Activated CD8-positive, alpha-beta T cell treated with anti-CD3 and anti-CD28 coated beads, Interleukin-2, amount 10 ng/mL, durations not matched to agents 7 days and 5 days (primary cell): ENCODE measurements around the gene PTCHD4. TPM values are rescaled to one million over a fixed set of nuclear protein-coding genes. Genes with fewer than 3 reads are reported as not detected.

Experiments
- ATAC-seq: fragments of 150-1000 bp; cut with Tn5 transposase; one replicate; pipeline ENCODE4 v1.10.0; 2021; ENCODE audit warnings: moderate library complexity
- CTCF ChIA-PET: fragments of 350-600 bp; sonication (Branson Sonifier 250); formaldehyde crosslinking; loops from one replicate; lab custom pipeline; 2021; ENCODE audit warnings: antibody characterized with exemption; lab: Charles Lee
- POLR2A ChIA-PET: fragments of 350-600 bp; sonication (Branson Sonifier 250); formaldehyde crosslinking; loops from one replicate; lab custom pipeline; 2021; ENCODE audit warnings: antibody characterized with exemption; lab: Charles Lee
- DNase-seq: peaks from one replicate; pipeline ENCODE4 v3.0.0-alpha.2; 2020
- H3K27ac Mint-ChIP-seq: one replicate; pipeline ENCODE4 v1.8.0; 2021; ENCODE audit warnings: mild to moderate bottlenecking, mixed read lengths
- H3K27me3 Mint-ChIP-seq: one replicate; pipeline ENCODE4 v1.8.0; 2021; ENCODE audit warnings: low read depth, mixed read lengths
- H3K36me3 Mint-ChIP-seq: one replicate; pipeline ENCODE4 v1.8.0; 2021; ENCODE audit warnings: low read depth, mixed read lengths
- H3K4me1 Mint-ChIP-seq: one replicate; pipeline ENCODE4 v1.8.0; 2021; ENCODE audit warnings: low read depth, mixed read lengths
- H3K4me3 Mint-ChIP-seq: one replicate; pipeline ENCODE4 v1.8.0; 2021; ENCODE audit warnings: mild to moderate bottlenecking, mixed read lengths
- H3K9me3 Mint-ChIP-seq: one replicate; pipeline ENCODE4 v1.8.0; 2022; ENCODE audit warnings: mixed read lengths; ENCODE audit not compliant: insufficient read depth
- total RNA-seq, 2 experiments: library from RNA; stranded (reverse); gene quantifications; one replicate each; pipeline ENCODE4 v1.2.3, GENCODE V29; 2021

Gene PTCHD4
- total RNA-seq, 2 experiments from 2014 or later, result not detected

GRCh38 chr6:48090546-48090945 lies 20.5 kb downstream of the PTCHD4 start:
- ATAC-seq (no peak), DNase-seq (no peak)
- H3K9me3 Mint-ChIP-seq, result no peaks in the 10 kb centered on the region
- no peaks in the 10 kb centered on the region for H3K27me3 Mint-ChIP-seq
- H3K4me3 Mint-ChIP-seq, result no peak overlapping the region
- CTCF ChIA-PET, result no interaction called here
- no peak overlapping the region for H3K27ac Mint-ChIP-seq
- no peaks in the 10 kb centered on the region for H3K36me3 Mint-ChIP-seq
- no peaks in the 10 kb centered on the region for H3K4me1 Mint-ChIP-seq
- POLR2A ChIA-PET, result no interaction called here

- no peaks in the 10 kb centered on the region for H3K4me1 Mint-ChIP-seq
- no peak for ATAC-seq
- ChIA-PET POLR2A (no interaction called here), CTCF (no interaction called here)
- no peaks in the 10 kb centered on the region for H3K36me3 Mint-ChIP-seq
- H3K27me3 Mint-ChIP-seq, result no peaks in the 10 kb centered on the region
- no peak for DNase-seq
- no peak overlapping the region for H3K27ac Mint-ChIP-seq
- H3K9me3 Mint-ChIP-seq, result no peaks in the 10 kb centered on the region
- no peak overlapping the region for H3K4me3 Mint-ChIP-seq
Observed at GRCh38 chr6:48087448-48087847, 23.5 kb downstream of the PTCHD4 start.

GRCh38 chr6:48086187-48086586 lies 24.8 kb downstream of the PTCHD4 start:
- Mint-ChIP-seq H3K27ac (no peak overlapping the region), H3K4me3 (no peak overlapping the region), H3K36me3 (no peaks in the 10 kb centered on the region), H3K4me1 (no peaks in the 10 kb centered on the region), H3K9me3 (no peaks in the 10 kb centered on the region), H3K27me3 (no peaks in the 10 kb centered on the region)
- ATAC-seq (no peak), DNase-seq (no peak)
- POLR2A ChIA-PET, result no interaction called here
- CTCF ChIA-PET, result no interaction called here

GRCh38 chr6:48085131-48085741 lies 25.8 kb downstream of the PTCHD4 start:
- no peak overlapping the region for H3K4me3 Mint-ChIP-seq
- DNase-seq, result no peak
- POLR2A ChIA-PET, result no interaction called here
- CTCF ChIA-PET, result no interaction called here
- H3K27ac Mint-ChIP-seq, result no peak overlapping the region
- H3K9me3 Mint-ChIP-seq, result no peaks in the 10 kb centered on the region
- no peak for ATAC-seq
- no peaks in the 10 kb centered on the region for H3K4me1 Mint-ChIP-seq
- H3K27me3 Mint-ChIP-seq, result no peaks in the 10 kb centered on the region
- H3K36me3 Mint-ChIP-seq, result no peaks in the 10 kb centered on the region

GRCh38 chr6:48084201-48084600 lies 26.8 kb downstream of the PTCHD4 start:
- Mint-ChIP-seq H3K4me1 (no peaks in the 10 kb centered on the region), H3K27me3 (no peaks in the 10 kb centered on the region), H3K36me3 (no peaks in the 10 kb centered on the region), H3K4me3 (no peak overlapping the region), H3K27ac (no peak overlapping the region), H3K9me3 (no peaks in the 10 kb centered on the region)
- ChIA-PET CTCF (no interaction called here), POLR2A (no interaction called here)
- DNase-seq, result no peak
- ATAC-seq, result no peak

- no peak for ATAC-seq
- no peak for DNase-seq
- ChIA-PET POLR2A (no interaction called here), CTCF (no interaction called here)
- no peaks in the 10 kb centered on the region for H3K36me3 Mint-ChIP-seq
- H3K9me3 Mint-ChIP-seq, result no peaks in the 10 kb centered on the region
- no peaks in the 10 kb centered on the region for H3K4me1 Mint-ChIP-seq
- H3K4me3 Mint-ChIP-seq, result no peak overlapping the region
- no peak overlapping the region for H3K27ac Mint-ChIP-seq
- no peaks in the 10 kb centered on the region for H3K27me3 Mint-ChIP-seq
Observed at GRCh38 chr6:48080227-48081009, 30.6 kb downstream of the PTCHD4 start.

GRCh38 chr6:48078120-48078519 lies 32.9 kb downstream of the PTCHD4 start:
- H3K36me3 Mint-ChIP-seq, result no peaks in the 10 kb centered on the region
- H3K27me3 Mint-ChIP-seq, result no peaks in the 10 kb centered on the region
- H3K27ac Mint-ChIP-seq, result no peak overlapping the region
- no peaks in the 10 kb centered on the region for H3K9me3 Mint-ChIP-seq
- H3K4me3 Mint-ChIP-seq, result no peak overlapping the region
- ATAC-seq (no peak), DNase-seq (no peak)
- no peaks in the 10 kb centered on the region for H3K4me1 Mint-ChIP-seq
- ChIA-PET POLR2A (no interaction called here), CTCF (no interaction called here)

GRCh38 chr6:48075181-48075580 lies 35.8 kb downstream of the PTCHD4 start:
- ChIA-PET POLR2A (no interaction called here), CTCF (no interaction called here)
- no peak for ATAC-seq
- no peak overlapping the region for H3K27ac Mint-ChIP-seq
- H3K4me1 Mint-ChIP-seq, result no peaks in the 10 kb centered on the region
- peaks cover 3% of the 10 kb centered on the region for H3K27me3 Mint-ChIP-seq
- no peak overlapping the region for H3K4me3 Mint-ChIP-seq
- no peaks in the 10 kb centered on the region for H3K9me3 Mint-ChIP-seq
- no peak for DNase-seq
- no peaks in the 10 kb centered on the region for H3K36me3 Mint-ChIP-seq

GRCh38 chr6:48073976-48074767 lies 36.8 kb downstream of the PTCHD4 start:
- Mint-ChIP-seq H3K27ac (no peak overlapping the region), H3K36me3 (no peaks in the 10 kb centered on the region), H3K9me3 (no peaks in the 10 kb centered on the region), H3K4me1 (no peaks in the 10 kb centered on the region), H3K27me3 (peaks cover 10% of the 10 kb centered on the region), H3K4me3 (no peak overlapping the region)
- DNase-seq (no peak), ATAC-seq (no peak)
- POLR2A ChIA-PET, result no interaction called here
- CTCF ChIA-PET, result no interaction called here

- Mint-ChIP-seq H3K9me3 (no peaks in the 10 kb centered on the region), H3K27me3 (peaks cover 25% of the 10 kb centered on the region), H3K27ac (no peak overlapping the region), H3K4me1 (no peaks in the 10 kb centered on the region), H3K36me3 (no peaks in the 10 kb centered on the region), H3K4me3 (no peak overlapping the region)
- DNase-seq (no peak), ATAC-seq (no peak)
- CTCF ChIA-PET, result no interaction called here
- POLR2A ChIA-PET, result no interaction called here
Observed at GRCh38 chr6:48071833-48072232, 39.2 kb downstream of the PTCHD4 start.

- H3K27ac Mint-ChIP-seq, result no peak overlapping the region
- ATAC-seq (no peak), DNase-seq (no peak)
- POLR2A ChIA-PET, result no interaction called here
- CTCF ChIA-PET, result no interaction called here
- no peak overlapping the region for H3K4me3 Mint-ChIP-seq
- H3K36me3 Mint-ChIP-seq, result no peaks in the 10 kb centered on the region
- peaks cover 25% of the 10 kb centered on the region for H3K27me3 Mint-ChIP-seq
- no peaks in the 10 kb centered on the region for H3K4me1 Mint-ChIP-seq
- H3K9me3 Mint-ChIP-seq, result no peaks in the 10 kb centered on the region
Observed at GRCh38 chr6:48069280-48069679, 41.7 kb downstream of the PTCHD4 start.
